GM19463 (cell line): ENCODE data around the gene ZNF80.
"Not testable (repeated sequence)": the region's sequence is repeated elsewhere in the genome, so short reads cannot be mapped to it uniquely, and the experiment has no call there.

Experiments
- ATAC-seq: cut with Tn5 transposase; IDR thresholded peaks from one replicate; pipeline ENCODE4 v1.9.1; 2021; ENCODE audit warnings: mild to moderate bottlenecking, moderate library complexity; ENCODE audit not compliant: unreplicated experiment

The ZNF80 gene

GRCh38 chr3:114237478-114237877, at the start of gene ZNF80:
Gene ZNF80 (minus strand): TSS chr3:114237578. CDS start chr3:114237074, 504 bp downstream.
- ATAC-seq = not testable (repeated sequence)

DNA sequence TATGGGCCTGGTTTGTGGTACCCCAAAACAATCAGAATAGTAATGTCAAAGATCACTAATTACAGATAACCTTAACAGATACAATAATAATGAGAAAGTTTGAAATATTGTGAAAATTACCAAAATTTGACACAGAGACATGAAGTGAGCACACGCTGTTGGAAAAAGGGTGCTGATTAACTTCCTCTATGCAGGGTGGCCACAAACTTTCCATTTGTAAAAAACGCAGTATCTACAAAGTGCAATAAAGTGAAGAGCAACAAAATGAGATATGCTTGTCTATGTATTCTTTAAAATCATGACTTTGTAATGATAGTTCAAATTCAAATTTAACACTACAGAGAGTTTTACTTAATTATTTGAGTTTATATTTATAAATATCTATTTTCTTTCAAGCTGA, 48.9 kb upstream of the ZNF80 start:
- no peak for ATAC-seq

DNA sequence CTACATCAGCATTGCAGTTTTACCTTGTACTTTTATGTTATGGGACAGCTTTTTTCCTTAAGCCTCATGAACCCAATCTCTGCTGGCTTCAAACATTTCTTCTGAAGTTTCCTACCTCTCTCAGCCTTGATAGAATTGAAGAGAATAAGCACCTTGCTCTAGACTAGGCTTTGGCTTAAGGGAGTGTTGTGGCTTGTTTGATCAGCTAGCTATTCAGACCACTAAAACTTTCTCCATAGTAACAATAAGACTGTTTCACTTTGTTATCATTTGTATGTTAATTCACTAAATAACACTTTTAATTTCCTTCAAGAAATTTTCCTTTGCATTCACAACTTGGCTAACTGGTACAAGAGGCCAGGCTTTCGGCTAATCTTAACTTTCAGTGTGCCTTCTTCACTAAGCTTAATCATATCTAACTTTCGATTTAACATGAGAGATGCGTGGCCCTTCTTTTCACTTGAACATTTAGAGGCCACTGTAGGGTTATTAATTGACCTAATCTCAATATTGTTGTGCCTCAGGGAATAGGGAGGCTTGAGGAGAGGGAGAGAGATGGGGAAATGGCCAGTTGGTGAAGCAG, 48.4 kb upstream of the ZNF80 start:
- peak; percentile 45 for ATAC-seq

DNA sequence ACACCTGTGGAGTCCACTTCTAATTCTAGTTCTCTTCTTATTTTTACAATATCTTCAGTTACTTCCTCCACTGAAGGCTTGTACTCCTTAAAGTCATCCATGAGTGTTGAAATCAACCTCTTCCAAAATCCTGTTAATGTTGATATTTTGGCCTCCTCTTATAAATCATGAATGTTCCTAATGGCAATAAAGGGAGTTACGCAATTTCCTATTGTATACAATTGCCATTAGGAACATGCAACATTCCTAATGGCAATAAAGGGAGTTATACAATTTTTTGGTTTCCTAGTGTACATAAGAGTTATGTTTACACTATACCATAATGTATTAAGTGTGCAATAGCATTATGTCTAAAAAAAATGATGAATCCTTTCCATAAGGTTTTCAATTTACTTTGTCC, 47.3 kb upstream of the ZNF80 start:
- no peak for ATAC-seq

- not testable (repeated sequence) for ATAC-seq
Observed at GRCh38 chr3:114276856-114277255, 39.5 kb upstream of the ZNF80 start.

- no peak for ATAC-seq
Observed at GRCh38 chr3:114274929-114275328, 37.6 kb upstream of the ZNF80 start.

GRCh38 chr3:114272271-114272670, 34.9 kb upstream of the ZNF80 start:
- no peak for ATAC-seq

DNA sequence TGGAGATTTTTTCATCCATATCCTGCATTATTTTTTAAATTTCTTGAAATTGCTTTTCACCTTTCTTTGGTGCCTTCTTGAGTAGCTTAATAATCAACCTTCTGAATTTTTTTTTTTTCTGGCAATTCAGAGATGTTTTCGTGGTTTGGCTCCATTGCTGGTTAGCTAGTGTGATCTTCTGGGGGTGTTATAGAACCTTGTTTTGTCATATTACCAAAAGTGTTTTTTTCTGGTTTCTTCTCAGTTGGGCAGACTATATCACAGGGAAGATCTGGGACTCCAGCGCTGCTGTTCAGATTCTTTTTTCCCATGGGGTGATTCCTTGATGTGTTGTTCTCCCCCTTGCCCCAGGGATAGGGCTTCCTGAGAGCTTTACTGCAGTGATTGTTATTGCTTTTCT, 32.6 kb upstream of the ZNF80 start:
- ATAC-seq = no peak

GRCh38 chr3:114260152-114260551, 22.8 kb upstream of the ZNF80 start:
- ATAC-seq = no peak

- ATAC-seq = no peak
Observed at GRCh38 chr3:114259566-114259965, 22.2 kb upstream of the ZNF80 start.

DNA sequence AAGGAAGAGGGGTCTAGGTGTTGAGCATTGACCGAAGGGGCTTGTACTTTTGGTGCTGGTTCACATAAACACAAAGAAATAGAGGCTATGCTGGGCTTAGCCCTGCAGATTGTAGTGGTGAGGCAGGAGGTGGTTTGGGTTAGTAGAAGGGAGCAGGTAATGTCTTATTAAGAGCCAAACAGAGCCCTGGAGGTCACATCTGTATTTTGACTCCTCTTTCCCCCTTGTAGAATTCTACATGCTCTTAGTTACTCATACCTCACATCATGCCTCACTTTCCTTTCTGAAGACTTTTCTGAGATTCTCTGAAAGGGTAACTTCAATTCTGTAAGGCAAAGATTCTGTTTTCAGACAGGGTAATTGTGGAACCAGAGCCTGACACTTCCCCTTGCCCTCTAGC, 16.1 kb upstream of the ZNF80 start:
- no peak for ATAC-seq

DNA sequence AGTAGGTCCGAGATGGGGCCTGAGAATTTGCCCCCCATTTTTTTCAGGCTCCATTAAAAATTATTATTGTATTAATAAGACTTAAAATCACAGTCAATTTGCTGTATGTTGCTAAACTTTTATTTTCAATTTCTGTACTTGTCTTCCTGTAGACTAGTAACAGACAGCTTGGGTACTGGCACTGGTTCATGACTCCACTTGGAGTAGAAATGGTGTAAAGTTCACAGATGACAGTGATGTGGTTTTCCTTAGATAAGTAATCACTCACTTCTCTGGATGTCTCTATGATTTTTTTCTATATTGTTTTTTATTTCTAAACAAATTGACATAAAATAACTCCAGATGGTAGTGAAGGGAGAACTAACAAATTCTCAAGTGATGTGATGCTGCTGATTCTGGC, 15.6 kb upstream of the ZNF80 start:
- no peak for ATAC-seq

GRCh38 chr3:114242947-114243346, 5.6 kb upstream of the ZNF80 start:
- ATAC-seq = peak; percentile 95

DNA sequence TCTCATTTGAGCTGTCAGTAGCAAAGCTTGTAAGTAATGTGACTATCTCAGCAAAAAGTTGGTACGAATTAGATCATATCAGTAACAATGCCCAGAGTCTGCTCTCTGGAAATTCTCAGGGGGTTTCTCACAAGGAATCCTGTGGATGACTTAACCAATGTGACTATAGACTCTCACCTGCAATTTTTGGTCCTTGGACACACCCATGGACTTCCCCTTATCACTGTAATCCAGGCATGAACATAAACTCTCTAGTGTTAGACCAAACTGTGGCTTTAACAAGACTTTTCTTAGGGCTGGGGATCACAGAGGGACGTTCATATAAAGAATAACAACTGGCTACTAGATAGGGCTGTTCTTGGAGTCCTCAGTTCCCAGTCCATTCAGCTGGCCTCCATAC, 3.9 kb upstream of the ZNF80 start:
- ATAC-seq = no peak

GRCh38 chr3:114238146-114238785, 888 bp upstream of the ZNF80 start:
- ATAC-seq = not testable (repeated sequence)

- no peak for ATAC-seq
Observed at GRCh38 chr3:114235431-114235830, 1.9 kb downstream of the ZNF80 start.

DNA sequence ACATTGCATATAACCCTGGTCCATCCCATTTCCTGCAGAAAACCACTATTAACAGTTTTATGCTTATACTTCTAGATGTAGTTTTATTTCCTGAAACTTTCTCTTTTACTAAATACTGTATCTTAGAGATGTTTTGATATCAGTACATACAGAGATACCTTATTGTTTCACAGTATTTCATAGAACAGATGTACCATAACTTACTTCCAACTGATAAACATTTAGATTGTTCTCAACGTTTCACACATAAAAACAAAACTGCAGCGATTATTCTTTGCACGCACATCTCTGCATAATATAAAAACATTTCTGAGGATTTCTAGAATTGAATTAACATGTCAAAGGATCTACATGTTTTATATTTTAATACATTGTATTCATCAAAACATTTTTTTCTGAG, 2.6 kb downstream of the ZNF80 start:
- ATAC-seq = no peak

DNA sequence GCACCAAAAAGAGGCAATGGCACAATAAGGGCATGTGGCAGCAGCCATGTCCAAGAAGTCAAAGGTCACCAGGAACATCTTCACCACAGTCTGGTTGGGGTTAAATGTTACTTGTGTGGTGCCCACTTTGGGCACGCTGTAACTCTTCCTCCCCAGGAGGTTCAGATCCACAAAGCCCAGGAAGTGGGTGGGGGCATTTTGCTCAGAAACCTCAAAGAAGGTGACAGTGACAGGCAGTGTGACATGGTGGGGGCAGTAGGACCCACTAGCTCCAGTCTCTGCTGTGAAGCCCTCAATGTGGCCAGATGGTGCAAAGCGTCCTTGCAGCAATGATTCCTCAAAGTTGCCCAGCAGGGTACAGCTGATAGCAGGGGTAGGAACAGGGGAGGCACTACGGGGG, 5.8 kb downstream of the ZNF80 start:
- no peak for ATAC-seq

DNA sequence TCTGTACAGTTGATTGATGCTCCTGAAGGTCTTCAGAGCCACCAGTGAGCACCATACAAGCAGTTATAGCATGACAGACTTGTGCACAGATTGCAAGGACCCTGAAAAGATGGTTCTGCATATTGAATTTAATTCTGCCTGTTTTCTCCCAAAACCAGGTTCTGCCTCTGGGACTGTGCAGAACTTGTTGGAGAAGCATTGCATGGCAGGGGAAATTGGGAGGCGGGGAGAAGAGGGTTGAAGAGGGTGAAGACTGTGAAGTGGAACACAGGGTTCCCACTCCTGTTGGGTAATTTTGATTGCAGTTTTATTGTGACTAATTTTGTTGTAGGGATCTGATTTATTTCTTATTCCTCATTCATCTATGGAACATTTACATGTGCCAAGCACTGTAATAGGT, 10.3 kb downstream of the ZNF80 start:
- ATAC-seq = no peak

DNA sequence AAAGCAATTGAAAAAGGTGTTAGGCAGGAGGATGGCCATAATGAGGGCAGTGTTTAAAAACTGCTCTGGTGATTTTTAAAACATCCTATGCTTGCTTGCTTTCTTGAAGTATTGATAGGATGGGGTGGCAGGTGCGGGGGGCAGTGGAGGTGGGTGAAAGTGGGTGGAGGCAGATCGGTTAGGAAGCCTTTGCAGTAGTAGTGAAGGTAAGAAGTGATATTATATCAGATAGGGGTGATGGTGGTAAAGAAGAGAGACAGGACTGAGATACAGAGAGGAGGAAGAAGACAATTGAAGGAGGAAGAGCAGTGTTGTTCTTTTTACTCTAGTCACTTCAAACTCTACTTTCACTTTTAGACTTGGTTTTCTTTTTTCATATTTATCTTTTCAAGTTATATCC, 11.1 kb downstream of the ZNF80 start:
- no peak for ATAC-seq

- peak; percentile 80 for ATAC-seq
Observed at GRCh38 chr3:114223143-114223542, 14.2 kb downstream of the ZNF80 start.

DNA sequence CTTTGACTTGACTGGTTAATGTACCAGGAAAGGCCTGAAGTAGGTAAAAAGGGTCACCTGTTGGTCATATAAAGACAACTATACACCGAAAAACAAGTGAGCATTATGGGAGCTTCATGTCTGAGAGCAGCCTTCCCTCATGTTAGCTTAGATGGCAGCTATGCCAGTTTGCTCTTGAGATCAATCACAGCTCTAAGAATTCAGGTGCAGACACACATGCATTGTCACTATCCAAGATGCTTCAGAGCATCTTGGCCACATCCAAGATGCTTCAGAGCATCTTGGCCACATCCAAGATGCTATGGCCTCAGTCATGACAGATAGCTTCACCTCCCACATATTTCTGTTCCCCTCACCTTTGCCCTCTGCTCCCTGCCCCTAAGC, 15.5 kb downstream of the ZNF80 start:
- ATAC-seq = no peak
